Germinal center (tissue), 1 donor: Measurements from ENCODE around the gene SRXN1.

Experiments
- DNase-seq: peaks from one replicate; pipeline ENCODE4 v3.0.0; 2012; ENCODE audit warnings: mixed read lengths, low spot score

The SRXN1 gene

DNA sequence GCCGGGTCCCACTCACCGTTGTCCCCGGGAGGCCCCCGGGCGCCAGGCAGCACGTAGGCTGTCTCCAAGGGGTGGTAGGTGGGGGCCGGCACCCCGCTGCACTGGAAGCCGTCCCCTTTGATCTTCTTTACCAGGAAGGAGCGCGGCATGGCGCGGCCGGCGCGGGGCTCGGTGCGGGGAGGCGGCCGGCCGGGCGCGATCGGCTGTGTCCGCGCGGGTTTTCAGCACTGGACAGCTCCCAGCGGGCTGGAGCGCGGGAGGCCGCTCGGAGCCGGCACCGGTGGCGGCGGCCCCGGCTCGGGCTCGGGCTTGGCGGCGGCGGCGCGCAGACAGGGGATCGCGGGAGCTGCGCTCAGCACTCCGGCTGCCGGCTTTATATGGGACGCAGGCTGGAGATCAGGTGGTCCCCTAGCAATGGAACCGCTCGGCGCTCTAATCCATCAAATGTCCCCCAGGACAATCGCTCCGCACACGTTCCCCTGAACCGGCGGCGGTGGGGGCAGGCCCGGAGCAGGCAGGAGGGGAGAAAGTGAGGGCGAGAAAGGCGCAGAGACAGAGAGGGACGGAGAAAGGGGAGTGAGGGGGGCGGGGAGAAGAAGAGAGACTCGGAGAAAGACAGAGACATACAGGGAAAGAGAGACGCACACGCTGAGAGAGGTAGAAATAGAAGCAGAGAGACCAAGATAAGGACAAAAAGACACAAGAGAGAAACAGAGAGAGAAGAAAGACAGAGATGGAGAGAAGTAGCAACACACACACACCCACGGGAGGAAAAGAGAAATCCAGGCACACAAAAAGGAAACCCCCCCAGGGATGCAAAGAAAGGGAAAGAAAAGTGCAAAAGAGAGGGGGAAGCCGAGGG is 22.7 kb upstream of the SRXN1 start, which contains the start of gene SCRT2:
Gene SCRT2 (minus strand): TSS at position 350 of the 862 bp plus-strand sequence. CDS start 201 bp downstream, at position 149.
- peak; percentile 72 for DNase-seq

DNA sequence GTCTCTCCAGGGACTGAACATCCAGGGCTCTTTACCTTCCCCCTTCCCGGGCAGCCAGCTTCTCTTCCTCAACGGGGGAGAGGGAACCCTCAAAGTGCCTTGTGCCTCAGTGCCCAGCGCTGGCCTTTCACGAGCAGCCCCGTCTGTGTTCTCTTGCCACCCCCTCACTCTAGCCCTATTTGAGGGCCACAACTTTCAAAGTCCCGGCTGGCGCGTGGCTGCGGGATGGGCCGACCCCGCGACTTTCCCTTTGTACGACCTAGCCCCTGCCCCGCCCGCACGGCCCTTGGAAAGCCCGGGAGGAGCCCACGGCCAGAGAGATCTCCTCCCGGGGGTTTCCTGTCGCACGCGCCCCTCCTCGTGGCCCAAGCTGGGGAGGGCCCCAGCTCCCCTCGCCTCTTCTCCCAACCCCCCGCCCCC is 22.0 kb upstream of the SRXN1 start:
- DNase-seq: no peak

DNA sequence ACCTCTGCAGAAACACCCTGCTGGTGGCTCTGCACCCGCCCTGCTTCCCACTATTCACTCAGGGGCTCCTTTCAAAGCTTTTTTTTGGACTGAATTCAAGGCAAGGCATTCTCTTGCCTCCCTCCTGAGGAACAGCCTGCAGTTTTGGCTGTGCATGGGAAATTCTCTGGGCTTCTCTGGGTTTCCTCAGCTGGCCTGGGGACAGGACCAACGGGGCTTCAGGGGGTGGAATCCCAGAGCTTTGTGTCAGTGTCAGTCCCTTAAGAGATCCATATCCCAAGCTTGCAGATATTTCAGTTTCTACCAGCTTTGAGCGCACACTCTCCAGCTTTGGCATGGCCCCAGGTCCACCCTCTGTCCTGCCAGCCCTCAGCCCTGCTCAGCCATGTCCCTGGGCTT is 20.6 kb upstream of the SRXN1 start:
- no peak for DNase-seq

DNA sequence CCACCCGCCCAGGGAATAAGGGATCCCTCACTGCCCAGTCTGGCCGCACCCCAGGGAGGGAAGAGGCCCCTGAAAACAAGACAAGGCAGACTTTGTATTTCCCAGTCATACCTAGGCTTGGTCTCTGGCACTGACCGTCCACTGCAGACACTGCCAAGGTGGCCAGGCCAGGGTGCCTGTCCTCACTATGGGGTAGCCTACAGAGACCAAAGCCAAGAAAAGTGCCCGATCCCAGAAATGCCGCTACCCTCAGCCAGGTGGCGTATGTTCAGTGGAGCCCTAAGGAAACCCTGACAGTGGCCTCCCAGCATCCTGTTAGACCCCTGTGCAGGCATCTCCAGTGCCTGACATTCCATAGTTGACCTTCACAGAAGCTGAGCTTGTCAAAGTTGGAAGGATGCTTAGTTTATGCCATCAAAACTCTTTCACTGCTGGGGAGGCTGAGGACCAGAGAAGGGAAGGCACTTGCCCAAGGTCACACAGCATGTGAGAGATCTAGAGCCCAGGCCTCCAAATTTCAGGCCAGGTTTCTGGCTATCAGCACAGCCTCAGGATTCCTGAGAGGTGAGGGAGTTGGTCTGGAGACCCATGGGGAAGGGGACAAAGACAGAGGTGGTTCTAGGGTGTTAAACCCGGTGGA is 20.1 kb upstream of the SRXN1 start:
- no peak for DNase-seq

DNA sequence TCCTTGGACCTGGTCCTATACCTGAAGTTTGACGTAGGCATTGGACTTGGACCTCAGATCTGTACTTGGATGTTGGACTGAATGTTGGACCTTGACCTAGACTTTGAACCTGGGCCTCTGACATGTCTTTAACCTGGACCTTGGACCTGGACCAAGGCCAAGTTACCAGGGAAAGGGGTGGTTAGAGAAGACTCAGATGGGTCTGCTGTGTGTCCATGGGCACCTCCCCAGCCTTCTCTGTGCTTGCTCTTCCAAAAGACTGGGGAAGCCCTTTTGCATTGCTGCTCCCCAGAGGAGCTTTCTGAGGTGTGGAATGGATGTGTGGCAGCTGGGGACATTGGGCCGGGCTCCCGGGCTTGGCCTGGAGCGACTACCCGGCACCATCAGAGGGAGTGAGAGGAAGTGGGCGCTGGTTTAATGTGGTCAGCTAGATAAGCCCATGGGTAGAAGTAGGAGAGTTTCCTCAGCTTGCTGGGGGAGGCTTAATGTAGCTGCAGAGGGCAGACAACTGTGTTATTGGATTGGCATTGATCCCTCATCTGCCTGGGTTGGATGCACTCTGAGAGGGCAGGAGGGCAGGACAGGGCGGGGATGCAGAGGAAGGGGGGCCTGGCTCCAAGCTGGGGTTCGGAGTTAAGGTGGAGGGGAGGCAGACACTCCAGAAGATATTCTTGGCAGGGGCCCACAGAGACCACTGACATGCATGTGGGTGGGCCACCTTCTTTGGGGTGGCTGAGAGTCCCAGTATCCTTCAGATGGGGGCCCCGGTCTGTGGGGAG is 18.4 kb upstream of the SRXN1 start:
- no peak for DNase-seq

DNA sequence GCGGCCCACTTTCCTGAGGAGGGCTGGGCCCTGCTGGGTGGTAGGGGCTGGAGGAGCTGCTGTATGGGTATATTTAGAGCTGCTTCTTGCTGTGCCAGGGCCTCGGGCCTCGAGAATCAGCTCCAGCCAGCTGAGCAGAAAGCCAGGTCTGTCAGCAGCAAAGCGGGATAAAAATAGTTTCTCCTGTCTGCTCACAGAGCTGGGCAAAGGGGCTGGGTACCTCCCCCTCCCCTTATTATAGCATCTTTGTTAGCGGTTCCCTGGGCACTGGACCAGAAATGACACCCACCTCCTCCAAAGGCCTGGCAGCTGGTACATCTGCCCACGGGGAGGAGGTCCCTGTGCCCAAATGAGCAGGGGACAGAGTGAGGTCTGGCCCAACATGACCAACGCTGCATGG is 16.6 kb upstream of the SRXN1 start:
- no peak for DNase-seq

DNA sequence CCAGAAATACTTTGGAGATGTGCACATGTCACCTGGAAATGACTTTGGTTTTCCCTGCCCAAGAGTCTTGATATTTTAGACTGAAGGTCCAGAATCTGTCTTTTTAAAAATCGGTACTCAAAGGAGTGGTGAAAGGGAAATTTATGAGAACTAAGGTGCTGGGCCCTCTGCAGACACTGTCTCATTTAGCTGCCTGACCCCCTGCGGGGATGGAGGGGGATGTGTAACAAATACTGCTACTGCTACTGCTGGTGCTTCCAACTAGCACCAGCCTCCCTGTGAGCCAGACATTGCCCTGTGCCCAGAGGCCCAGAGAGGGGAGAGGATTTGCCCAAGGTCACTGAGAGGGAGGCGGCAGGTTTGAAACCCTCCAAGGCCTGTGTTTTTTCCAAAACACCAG is 15.6 kb upstream of the SRXN1 start:
- DNase-seq: no peak

DNA sequence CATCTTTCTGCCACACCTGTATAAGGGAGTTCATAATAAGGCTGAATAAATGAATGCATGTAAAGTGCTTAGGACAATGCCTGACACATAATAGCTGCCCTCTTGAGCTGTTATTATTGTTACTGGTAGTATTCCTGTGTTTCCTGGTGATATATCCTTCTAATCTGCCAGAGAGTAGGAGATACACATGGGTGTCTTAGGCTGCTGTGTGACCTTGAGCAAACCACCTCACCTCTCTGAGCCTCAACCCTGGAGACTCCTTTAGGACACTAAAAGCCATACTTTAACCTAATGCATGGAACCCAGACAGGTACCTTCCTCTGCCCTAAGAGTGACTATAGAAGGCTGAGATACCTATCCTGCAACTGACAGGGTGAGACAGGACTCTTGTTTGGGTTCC is 15.1 kb upstream of the SRXN1 start:
- DNase-seq: no peak

DNA sequence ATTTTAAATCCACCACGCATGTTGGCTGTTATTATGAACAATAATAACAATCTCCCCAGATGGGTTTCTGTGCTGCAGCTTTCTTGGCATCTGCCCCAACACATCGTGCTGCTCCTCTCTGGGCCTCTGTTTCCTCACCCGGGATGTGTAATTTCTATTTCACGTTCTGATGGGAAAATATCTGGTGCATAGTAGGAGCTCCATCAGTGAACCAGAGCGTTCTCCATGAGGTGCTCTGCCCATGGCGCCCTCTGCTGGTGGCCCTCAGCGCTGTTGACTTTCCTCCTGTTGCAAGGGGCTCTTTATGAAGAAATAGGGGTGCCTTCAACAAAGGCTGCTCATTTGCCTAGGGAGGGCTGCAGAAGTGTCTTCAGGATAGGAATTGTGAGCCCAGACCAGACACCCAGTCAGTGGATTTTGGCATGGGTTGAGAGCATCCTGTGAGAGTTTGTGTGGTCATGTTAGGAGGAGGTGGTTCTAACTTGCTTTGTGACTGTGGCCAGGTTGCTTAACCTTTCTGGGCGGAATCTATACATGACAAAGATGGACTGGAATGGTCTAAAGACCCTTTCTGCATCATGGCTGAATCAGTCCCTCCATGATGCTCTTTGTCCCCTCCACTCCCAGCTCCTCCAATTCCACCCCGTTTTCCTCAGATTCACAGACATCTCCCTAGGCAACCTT is 14.5 kb upstream of the SRXN1 start:
- DNase-seq: peak; percentile 56

DNA sequence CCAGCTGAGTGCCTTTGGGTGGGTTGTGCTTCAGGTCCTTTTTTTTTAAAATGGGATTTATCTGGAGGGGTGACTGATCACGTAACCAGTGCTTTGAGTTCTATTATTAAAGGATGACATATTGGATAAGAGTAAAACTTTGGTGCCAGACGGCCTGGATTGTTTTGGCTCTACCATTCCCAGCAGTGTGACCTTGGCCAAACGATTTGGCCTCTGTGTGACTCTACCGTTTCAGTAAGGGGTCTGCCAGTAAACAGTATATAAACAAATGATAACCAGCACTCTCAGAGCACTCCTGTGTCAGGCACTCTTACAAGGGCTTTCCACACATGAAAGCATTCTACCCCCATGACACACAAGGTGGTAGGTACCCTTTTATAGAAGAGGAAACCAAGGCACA is 13.9 kb upstream of the SRXN1 start:
- DNase-seq: no peak

DNA sequence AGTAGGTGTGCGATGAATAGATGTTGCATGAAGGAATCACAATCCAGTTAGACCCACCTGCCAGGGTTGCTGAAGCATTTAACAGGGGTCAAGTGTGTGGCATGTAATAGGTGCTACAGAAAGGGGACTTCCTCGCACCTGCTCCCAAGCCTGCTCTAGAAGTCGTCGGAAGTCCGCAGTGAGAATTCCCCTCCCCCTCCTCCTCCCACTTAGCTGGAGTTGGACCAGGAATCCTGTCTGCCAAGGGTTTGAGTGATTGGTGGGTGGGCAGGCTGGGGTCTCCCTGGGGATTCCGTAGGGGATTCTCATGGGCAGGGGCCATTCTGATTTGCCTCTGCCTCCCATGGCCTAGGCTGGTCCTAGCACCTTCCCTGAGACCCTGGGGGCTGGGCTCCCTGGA is 12.3 kb upstream of the SRXN1 start:
- DNase-seq: no peak

DNA sequence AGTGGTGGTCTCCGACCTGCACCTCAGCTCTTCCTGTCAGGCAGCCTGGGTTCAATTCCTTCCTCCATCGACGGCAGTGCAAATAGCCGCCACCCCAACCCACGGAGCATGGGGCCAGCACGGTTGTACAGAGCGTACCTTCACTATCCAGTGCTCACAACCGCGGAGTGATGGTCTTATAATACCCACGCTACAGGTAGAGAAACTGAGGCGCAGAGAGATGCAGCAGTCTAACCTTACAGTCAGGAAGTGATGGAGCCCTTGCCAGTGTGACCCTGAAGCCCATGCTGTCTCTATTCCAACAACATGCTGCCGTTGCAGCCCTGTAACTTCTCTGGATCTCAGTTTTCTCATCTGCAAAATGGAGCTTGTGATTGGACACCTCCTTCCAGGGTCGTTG is 11.6 kb upstream of the SRXN1 start:
- no peak for DNase-seq

DNA sequence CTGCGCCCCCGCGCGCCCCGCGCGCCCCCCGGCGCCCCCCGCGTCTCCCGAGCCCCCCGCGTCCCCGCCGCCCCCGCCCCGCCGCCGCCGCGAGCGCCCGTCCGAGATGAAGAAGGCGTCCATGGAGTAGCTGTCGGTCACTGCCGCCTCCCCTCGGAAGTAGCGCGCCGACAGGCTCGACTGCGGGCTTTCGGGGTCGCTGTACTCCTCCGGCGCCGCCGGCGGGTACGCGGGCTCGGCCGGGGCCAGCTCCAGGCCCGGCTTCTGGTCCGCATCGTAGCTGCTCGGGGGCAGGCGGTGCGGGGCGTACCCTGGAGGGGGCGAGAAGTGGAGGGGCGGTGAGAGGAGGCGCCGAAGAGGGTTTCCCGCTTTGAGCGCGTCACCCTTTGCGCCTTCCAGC is 11.2 kb upstream of the SRXN1 start:
- no peak for DNase-seq

DNA sequence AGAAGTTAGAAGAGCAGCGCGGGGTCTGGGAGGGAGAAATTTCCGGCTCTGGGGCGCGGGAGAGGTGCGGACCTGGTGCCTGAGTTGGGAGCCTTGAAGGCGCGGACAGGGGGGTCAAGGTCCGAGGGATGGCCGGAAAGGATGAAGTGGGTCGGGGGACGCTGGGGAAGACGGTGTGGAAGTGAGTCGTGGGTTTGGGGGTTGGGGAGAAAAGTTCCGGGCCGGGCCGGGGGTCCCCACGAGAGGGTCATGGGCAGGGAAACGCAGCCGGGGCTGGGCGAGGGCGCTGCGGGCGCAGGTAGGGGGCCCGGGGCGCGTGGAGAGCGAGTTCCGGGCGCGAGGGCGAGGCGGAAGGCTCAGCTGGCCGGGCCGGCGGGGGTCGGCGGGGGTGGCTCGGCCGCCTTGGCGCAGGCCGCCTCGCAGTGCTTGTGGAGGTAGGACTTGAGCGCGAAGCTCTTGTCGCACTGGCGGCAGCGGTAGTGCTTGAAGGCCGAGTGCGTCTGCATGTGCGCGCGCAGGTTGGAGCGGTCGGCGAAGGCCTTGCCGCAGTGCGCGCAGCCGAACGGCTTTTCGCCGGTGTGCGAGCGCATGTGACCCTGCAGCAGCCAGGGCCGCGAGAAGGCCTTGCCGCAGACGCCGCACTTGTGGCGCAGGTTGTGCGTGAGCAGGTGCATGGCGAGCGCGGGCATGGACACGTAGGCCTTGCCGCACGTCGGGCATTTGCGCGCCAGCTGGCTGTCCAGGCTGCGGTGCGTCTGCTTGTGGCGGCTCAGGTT is 10.5 kb upstream of the SRXN1 start:
- no peak for DNase-seq

DNA sequence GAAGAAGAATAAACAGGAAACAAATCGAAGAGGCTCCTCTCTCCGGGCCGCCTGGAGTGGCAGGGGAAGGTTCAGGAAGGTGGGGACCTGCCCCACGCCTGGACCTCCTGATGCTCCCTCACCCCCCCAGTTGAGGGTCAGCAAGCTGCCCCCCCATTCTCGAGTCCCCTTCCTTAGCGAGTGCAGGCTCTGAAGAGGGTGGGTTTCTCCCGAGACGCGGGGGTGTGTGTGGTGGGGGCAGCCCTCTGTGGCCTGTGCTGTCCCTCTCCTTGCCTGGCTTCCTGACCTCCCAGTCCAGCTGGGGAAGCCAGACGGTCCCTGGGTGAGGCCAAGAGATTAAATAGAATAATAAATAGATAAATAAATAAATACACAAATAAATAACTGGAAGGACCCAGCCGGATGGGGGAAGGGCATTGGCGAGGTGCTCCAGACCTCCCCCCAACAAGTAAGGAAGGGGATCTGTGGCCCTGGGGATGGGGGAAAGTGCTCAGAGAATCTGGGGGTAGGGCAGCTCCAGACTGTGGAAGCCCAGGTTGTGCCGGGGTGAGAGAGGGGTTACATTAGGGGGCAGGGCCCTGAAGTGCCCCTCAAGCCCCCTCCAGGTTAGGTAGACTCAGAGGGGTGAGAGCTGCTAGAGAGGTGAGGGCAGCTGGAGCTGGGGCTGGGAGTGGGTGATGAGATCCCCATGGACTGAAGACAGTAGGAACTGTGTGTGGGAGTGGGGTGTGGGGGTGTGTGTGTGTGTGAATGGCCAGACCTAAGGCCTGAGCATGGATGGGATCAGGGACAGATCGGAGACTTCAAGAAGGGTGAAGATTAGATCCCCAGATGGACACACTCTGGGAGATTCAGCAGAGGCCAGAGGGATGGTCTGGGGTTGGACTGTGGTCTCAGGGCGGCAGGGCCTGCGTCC is 9.5 kb upstream of the SRXN1 start:
- no peak for DNase-seq

DNA sequence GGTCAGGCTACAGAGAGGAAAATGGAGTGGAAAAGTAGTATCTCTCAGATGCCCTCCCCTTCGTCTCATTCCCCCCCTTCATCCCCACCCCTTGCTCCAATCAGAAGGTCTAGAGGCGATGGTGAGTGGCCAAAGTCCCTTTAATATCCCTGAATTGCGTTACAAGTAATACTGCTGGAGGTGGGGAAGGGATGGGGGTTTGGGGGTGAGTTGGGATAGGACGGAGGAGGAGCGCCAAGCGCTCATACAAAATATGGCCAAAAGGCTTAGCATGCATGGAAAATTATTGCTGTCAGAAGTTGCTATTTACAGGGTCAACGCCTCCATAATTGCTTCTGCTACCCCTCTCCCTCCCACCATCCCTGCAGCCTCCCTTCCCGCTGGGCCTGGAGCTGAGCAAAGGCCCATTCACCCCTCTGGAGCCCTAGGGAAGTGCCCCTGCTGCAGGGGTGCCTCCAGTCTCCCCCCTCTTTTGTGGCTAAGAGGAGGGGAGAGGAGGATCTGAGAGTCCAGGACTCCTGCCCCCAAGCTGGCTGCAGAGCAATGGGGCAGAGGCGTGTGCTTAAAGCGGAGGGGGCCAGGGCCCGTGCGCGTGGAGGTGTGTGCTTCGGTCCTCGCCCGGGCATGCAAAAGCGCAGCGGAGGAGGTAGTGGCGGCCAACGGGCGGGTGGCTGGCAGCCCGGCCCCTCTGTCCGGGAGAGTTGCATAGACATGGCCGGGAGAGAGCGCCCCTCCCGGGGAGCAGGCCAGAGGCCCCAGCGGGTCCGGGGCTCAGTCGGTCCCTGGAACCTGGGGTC is 8.7 kb upstream of the SRXN1 start:
- DNase-seq: no peak

DNA sequence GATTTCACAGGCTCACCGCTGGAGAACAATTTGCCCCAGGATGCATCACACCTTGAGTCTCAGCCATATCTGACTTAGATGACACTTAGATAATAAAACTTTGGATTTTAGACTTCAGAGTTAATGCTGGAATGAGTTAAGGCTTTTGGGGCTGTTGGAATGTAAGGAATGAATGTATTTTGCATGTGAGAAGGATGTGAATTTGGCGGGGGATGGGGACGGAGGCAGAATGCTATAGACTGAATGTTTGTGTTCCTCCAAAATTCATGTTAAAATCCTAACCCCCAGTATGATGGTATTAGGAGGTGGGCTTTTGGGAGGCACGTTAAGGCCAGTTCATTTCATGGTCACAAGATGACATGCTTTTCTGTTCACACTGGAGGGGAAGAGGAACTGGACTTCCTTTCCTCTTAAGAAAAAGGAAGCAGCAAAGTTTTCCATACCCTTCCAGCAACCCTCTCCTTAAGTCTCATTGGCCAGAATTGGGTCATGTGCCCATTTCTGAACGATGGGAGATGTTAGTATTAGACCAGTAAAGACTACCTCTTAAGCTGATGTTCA is 5.8 kb upstream of the SRXN1 start:
- no peak for DNase-seq

DNA sequence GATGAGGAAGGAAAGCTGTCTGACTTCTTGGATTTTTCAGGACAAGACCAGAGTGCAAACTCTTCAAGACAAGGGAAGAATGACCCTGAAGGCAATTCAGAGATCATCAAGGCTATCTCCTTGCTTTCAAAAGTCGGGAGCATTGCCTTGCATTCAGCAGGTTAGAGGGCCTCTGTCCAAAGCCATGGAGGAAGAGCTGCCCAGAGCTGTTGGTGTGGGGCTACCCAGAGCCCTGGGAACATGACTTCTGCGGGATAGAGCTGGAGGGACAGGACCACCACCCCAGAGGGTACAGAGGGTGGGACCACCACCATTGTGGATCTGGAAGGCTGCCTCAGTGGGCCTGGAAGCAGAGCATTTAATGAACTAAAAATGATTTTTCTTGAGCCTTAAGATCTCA is 5.2 kb upstream of the SRXN1 start:
- no peak for DNase-seq
